ENCODE data around the gene ASB16.
A peak's percentile ranks its signal among the peaks of the same experiment; 100 is the strongest.

ASB16 gene

DNA sequence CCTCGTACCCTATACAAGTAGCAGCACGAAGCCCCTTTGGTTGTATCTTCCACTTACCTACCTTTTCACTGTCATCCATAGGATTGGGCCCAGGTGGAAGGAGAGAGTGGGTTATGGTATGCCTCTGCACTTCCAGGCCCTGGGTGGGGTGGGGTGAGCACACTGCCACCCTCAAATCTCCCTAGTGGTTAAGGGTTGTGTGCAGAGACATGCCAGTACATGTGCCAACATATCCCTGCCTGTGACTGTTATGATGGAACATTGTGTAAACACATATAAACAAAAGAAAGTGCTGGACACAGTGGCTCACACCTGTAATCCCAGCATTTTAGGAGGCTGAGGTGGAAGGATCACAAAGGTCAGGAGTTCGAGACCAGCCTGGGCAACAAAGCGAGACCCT lies 17.6 kb upstream of the ASB16 start:
- Histone ChIP-seq H3K9ac (ENCODE audit: low read length) (no peak overlapping the region), H3K4me1 (ENCODE audit: control insufficient read depth, insufficient read depth, low read length) (peaks cover 12% of the 10 kb centered on the region), H3K9me3 (ENCODE audit: control insufficient read depth, low read length) (no peaks in the 10 kb centered on the region), H3K27me3 (replicated peaks; ENCODE audit: control insufficient read depth, insufficient read depth, low read length) (no peaks in the 10 kb centered on the region), H3K4me3 (ENCODE audit: low read length) (no peak overlapping the region), H3K36me3 (ENCODE audit: control insufficient read depth, insufficient read depth, low read length, severe bottlenecking) (peaks cover 24% of the 10 kb centered on the region)
- DNase-seq (ENCODE audit: low read depth), result no peak

DNA sequence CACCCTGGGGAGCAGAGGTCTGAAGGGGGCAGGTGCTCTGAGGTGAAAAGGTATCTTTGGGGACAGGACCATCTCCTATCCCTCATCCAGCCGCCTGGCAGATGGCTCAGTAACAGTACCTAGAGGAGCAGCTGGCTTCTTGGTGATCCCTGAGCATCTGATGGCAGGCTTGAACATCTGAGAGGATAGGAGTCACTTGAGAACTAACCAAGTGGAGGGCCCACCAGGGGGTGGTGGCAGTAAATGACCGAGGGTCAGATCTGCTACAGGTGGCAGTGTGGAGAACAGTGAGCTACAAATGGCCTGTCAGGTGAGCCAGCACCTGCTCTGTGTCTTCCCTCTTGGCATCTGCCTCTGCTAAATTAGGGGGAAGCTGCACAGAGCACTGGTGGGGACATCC lies 15.0 kb upstream of the ASB16 start:
- H3K36me3 ChIP-seq (ENCODE audit: control insufficient read depth, insufficient read depth, low read length, severe bottlenecking), result peaks cover 30% of the 10 kb centered on the region
- no peak overlapping the region for H3K9ac ChIP-seq (ENCODE audit: low read length)
- DNase-seq (ENCODE audit: low read depth), result no peak
- H3K9me3 ChIP-seq (ENCODE audit: control insufficient read depth, low read length), result no peaks in the 10 kb centered on the region
- no peak overlapping the region for H3K4me3 ChIP-seq (ENCODE audit: low read length)
- no peaks in the 10 kb centered on the region for H3K27me3 ChIP-seq (replicated peaks; ENCODE audit: control insufficient read depth, insufficient read depth, low read length)
- no peaks in the 10 kb centered on the region for H3K4me1 ChIP-seq (ENCODE audit: control insufficient read depth, insufficient read depth, low read length)

DNA sequence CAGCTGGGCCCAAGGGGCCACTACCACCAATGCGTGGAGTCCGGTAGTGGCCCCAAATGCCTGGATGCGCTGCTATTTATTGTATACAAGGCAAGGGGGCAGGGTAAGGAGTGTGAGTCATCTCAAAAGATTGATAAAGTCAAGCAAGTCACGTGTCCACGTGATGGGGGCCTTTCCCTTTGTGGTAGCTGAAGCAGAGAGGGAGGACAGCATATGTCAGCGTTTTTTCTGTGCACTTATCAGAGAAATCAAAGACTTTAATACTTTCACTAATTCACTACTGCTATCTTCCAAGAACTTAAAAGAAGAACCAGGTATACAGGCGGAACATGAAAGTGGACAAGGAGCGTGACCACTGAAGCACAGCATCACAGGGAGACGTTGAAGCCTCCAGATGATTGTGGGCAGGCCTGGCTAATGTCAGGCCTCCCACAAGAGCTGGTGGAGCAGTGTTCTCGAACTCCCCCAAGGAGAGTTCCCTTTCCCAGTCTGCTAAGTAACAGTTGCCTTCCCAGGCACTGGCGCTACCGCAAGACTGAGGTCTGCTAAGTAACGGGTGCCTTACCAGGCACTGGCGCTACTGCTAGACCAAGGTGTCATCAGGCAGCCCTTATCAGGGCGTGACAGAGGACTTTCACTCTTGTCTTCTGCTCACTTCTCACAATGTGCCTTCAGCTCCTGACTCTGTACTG lies 10.8 kb upstream of the ASB16 start:
- H3K27me3 ChIP-seq (replicated peaks; ENCODE audit: control insufficient read depth, insufficient read depth, low read length), result no peaks in the 10 kb centered on the region
- no peak overlapping the region for H3K9ac ChIP-seq (ENCODE audit: low read length)
- peaks cover 33% of the 10 kb centered on the region for H3K36me3 ChIP-seq (ENCODE audit: control insufficient read depth, insufficient read depth, low read length, severe bottlenecking)
- no peak for DNase-seq (ENCODE audit: low read depth)
- no peaks in the 10 kb centered on the region for H3K4me1 ChIP-seq (ENCODE audit: control insufficient read depth, insufficient read depth, low read length)
- H3K4me3 ChIP-seq (ENCODE audit: low read length), result no peak overlapping the region
- H3K9me3 ChIP-seq (ENCODE audit: control insufficient read depth, low read length), result no peaks in the 10 kb centered on the region

DNA sequence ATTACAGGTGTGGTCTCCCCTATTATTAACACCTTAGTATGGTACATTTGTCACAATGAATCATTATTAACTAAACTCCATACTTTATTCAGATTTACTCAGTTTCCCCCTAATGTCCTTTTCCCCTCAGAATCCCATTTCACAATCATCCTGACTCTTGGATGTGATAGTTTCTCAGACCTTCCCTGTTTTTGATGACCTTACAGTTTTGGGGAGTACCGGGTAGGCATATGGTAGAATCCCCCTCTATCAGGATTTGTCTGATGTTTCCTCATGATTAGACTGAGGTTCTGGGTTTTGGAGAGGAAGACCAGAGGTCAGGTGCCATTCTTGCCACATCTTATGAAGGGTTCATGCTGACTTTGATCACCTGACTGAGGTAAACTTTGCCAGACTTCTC lies 6.0 kb upstream of the ASB16 start:
- DNase-seq (ENCODE audit: low read depth), result no peak
- no peaks in the 10 kb centered on the region for H3K9me3 ChIP-seq (ENCODE audit: control insufficient read depth, low read length)
- H3K4me3 ChIP-seq (ENCODE audit: low read length), result no peak overlapping the region
- peaks cover 3% of the 10 kb centered on the region for H3K4me1 ChIP-seq (ENCODE audit: control insufficient read depth, insufficient read depth, low read length)
- H3K36me3 ChIP-seq (ENCODE audit: control insufficient read depth, insufficient read depth, low read length, severe bottlenecking), result peaks cover 10% of the 10 kb centered on the region
- no peak overlapping the region for H3K9ac ChIP-seq (ENCODE audit: low read length)
- no peaks in the 10 kb centered on the region for H3K27me3 ChIP-seq (replicated peaks; ENCODE audit: control insufficient read depth, insufficient read depth, low read length)

DNA sequence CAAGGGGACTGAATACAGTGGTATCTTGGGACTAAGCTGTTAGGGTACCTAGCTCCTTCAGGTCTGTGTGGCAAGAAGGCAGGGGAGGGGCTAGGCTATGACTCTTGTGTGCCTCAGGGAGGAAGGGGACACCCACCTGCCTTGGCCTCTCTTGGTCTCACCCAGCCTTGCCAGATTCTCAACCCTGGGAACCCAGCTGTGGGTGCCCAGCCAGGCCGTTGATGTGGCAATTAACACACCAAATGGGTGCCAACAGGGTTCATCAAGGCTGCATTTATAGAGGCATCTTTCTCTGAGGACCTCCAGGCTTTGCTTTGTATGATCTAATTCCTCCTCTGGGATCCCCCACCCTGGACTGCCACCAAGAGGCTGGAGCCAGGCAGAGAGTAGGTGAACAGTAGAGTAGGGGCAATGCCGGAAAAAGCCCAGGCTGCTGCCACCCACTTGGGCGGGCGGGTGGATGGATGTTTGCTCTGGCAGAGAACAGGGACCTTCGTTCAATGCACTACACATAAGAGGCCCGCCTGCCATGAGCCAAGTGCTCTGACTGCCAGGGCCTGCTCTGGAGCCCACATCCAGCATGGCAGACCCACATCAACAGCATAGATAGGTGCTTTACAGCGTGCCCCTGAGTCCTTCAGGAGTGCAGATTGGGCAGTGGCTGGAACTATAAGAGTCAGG lies 3.2 kb upstream of the ASB16 start:
- DNase-seq (ENCODE audit: low read depth), result no peak
- Histone ChIP-seq H3K9me3 (ENCODE audit: control insufficient read depth, low read length) (no peaks in the 10 kb centered on the region), H3K36me3 (ENCODE audit: control insufficient read depth, insufficient read depth, low read length, severe bottlenecking) (no peaks in the 10 kb centered on the region), H3K4me1 (ENCODE audit: control insufficient read depth, insufficient read depth, low read length) (peaks cover 12% of the 10 kb centered on the region), H3K9ac (ENCODE audit: low read length) (no peak overlapping the region), H3K27me3 (replicated peaks; ENCODE audit: control insufficient read depth, insufficient read depth, low read length) (no peaks in the 10 kb centered on the region), H3K4me3 (ENCODE audit: low read length) (no peak overlapping the region)

DNA sequence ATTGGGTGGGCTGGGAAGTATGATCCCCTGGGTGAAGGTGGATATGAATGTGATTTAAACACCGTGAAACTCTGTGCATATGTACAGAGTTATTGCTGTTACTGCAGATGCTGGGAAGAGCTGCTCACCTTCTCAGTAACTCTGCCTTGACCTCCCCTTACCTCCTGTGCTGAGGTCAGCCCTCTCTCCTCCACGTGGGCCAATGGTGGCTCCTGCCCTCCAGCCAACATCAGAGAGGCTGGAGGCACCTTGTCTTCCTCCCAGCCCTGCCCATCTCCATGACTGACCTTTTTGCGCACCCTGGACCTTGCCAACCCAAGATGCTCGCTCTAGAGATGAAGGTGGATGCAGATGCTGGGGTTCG lies 387 bp upstream of the ASB16 start:
- H3K36me3 ChIP-seq (ENCODE audit: control insufficient read depth, insufficient read depth, low read length, severe bottlenecking), result no peaks in the 10 kb centered on the region
- H3K9ac ChIP-seq (ENCODE audit: low read length), result peak overlapping the region; percentile 11
- no peaks in the 10 kb centered on the region for H3K27me3 ChIP-seq (replicated peaks; ENCODE audit: control insufficient read depth, insufficient read depth, low read length)
- H3K9me3 ChIP-seq (ENCODE audit: control insufficient read depth, low read length), result no peaks in the 10 kb centered on the region
- peaks cover 12% of the 10 kb centered on the region for H3K4me1 ChIP-seq (ENCODE audit: control insufficient read depth, insufficient read depth, low read length)
- no peak for DNase-seq (ENCODE audit: low read depth)
- H3K4me3 ChIP-seq (ENCODE audit: low read length), result peak overlapping the region; percentile 8

DNA sequence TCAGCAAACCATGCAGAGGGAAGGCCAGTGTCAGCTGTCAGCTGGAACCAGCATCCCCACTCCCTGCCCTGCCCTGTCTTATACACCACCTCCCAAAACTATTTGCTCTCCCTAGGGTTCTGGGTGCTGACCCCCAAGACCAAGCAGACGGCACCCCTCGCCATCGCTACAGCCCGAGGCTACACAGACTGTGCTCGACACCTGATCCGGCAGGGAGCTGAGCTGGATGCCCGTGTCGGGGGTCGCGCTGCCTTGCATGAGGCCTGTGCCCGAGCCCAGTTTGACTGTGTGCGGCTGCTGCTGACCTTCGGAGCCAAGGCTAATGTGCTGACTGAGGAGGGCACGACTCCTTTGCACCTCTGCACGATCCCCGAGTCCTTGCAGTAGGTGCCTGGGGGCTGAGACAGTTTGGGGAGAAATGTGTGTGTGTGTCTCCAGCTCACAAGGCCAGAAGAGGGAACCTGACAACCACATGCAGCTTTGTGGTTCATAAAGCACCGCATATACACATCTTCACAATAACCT lies 1.5 kb downstream of the ASB16 start:
- Histone ChIP-seq H3K27me3 (replicated peaks; ENCODE audit: control insufficient read depth, insufficient read depth, low read length) (no peaks in the 10 kb centered on the region), H3K36me3 (ENCODE audit: control insufficient read depth, insufficient read depth, low read length, severe bottlenecking) (no peaks in the 10 kb centered on the region), H3K9me3 (ENCODE audit: control insufficient read depth, low read length) (no peaks in the 10 kb centered on the region), H3K4me1 (ENCODE audit: control insufficient read depth, insufficient read depth, low read length) (peaks cover 12% of the 10 kb centered on the region), H3K9ac (ENCODE audit: low read length) (no peak overlapping the region), H3K4me3 (ENCODE audit: low read length) (no peak overlapping the region)
- no peak for DNase-seq (ENCODE audit: low read depth)

DNA sequence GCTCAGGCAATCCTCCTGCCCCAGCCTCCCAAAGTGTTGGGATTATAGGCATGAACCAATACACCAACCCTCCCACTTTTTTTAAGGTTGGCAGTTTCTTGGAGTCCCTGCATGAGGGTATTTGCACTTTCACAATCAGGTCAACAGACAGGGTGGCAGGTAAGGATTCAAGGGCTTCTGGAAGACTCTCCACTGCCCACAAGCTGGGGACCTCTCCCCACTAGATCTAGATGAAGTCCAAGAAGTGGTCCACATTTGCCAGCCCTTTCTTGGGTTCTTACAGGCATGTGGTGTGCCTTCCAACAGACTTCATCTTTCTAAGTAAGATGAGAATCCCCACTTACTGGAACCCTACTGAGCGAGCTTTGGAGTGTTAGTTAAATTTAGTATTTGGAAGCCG lies 3.9 kb downstream of the ASB16 start:
- Histone ChIP-seq H3K9ac (ENCODE audit: low read length) (no peak overlapping the region), H3K4me1 (ENCODE audit: control insufficient read depth, insufficient read depth, low read length) (peaks cover 10% of the 10 kb centered on the region), H3K4me3 (ENCODE audit: low read length) (no peak overlapping the region), H3K9me3 (ENCODE audit: control insufficient read depth, low read length) (no peaks in the 10 kb centered on the region), H3K27me3 (replicated peaks; ENCODE audit: control insufficient read depth, insufficient read depth, low read length) (no peaks in the 10 kb centered on the region), H3K36me3 (ENCODE audit: control insufficient read depth, insufficient read depth, low read length, severe bottlenecking) (no peaks in the 10 kb centered on the region)
- no peak for DNase-seq (ENCODE audit: low read depth)

DNA sequence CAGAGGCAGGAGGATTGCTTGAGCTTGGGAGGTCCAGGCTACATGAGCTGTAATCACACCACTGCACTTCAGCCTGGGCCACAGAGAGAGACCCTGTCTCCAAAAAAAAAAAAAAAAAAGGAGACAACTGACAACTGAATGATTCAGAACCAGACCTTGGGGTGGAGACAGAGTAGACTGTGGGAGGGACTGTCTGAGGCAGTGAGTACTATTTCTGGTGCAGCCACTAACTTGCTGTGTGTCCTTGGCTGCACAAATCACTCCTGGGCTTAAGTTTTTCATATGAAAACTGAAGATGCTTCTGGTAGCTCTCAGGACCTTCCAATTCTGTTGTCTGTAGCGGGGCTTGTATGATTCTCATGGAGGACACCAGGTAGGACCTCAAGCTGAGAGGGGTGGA lies 5.8 kb downstream of the ASB16 start:
- H3K36me3 ChIP-seq (ENCODE audit: control insufficient read depth, insufficient read depth, low read length, severe bottlenecking), result no peaks in the 10 kb centered on the region
- H3K27me3 ChIP-seq (replicated peaks; ENCODE audit: control insufficient read depth, insufficient read depth, low read length), result no peaks in the 10 kb centered on the region
- H3K9me3 ChIP-seq (ENCODE audit: control insufficient read depth, low read length), result no peaks in the 10 kb centered on the region
- no peaks in the 10 kb centered on the region for H3K4me1 ChIP-seq (ENCODE audit: control insufficient read depth, insufficient read depth, low read length)
- DNase-seq (ENCODE audit: low read depth), result no peak
- no peak overlapping the region for H3K4me3 ChIP-seq (ENCODE audit: low read length)
- H3K9ac ChIP-seq (ENCODE audit: low read length), result no peak overlapping the region

DNA sequence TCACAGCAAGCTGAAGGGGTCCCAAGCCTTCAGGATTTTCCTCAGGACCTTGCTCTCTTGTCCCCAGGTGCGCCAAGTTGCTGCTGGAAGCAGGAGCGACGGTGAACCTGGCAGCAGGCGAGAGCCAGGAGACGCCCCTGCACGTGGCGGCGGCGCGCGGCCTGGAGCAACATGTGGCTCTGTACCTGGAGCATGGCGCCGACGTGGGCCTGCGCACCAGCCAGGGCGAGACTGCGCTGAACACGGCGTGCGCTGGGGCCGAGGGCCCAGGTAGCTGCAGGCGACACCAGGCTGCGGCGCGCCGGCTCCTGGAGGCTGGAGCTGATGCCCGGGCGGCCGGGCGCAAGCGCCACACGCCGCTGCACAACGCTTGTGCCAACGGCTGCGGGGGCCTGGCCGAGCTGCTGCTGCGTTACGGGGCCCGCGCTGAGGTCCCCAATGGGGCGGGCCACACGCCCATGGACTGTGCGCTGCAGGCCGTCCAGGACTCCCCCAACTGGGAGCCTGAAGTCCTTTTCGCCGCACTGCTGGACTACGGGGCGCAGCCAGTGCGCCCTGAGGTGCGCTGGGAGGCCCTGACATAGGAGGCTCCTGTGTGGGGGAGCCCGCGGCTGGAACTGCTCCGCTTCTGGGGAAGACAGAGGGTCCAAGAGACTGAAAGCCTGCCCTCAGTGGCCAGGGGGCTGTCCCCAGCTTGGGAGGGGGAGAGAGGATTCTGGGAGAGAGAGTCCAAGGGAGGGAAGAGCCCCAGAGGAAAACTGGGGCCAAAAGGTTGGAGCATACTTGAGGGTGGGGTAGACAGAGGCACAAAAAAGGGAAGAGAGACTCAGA lies 6.4 kb downstream of the ASB16 start:
- Histone ChIP-seq H3K4me3 (ENCODE audit: low read length) (no peak overlapping the region), H3K4me1 (ENCODE audit: control insufficient read depth, insufficient read depth, low read length) (peaks cover 2% of the 10 kb centered on the region), H3K9me3 (ENCODE audit: control insufficient read depth, low read length) (no peaks in the 10 kb centered on the region), H3K27me3 (replicated peaks; ENCODE audit: control insufficient read depth, insufficient read depth, low read length) (no peaks in the 10 kb centered on the region), H3K9ac (ENCODE audit: low read length) (no peak overlapping the region), H3K36me3 (ENCODE audit: control insufficient read depth, insufficient read depth, low read length, severe bottlenecking) (peaks cover 4% of the 10 kb centered on the region)
- no peak for DNase-seq (ENCODE audit: low read depth)

DNA sequence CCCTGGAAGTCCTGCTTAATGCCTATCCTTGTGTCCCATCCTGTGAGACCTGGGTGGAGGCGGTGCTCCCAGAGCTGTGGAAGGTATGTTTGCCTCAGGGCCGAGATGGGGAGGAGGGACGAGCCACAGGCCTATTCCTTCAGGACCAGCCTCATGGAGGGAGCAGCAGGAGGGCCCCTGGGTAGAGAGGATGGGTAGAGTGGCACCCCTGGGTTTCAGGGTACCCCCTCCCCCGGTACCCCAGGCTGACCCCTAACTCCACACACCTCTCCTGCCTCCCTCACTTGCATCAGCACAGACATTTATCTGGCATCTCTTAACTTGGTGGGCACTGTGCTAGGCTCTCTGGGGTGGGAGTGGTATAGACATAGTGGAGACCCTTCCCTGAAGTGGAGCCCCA lies 7.1 kb downstream of the ASB16 start:
- DNase-seq (ENCODE audit: low read depth), result no peak
- H3K4me1 ChIP-seq (ENCODE audit: control insufficient read depth, insufficient read depth, low read length), result peaks cover 8% of the 10 kb centered on the region
- H3K9ac ChIP-seq (ENCODE audit: low read length), result no peak overlapping the region
- peaks cover 5% of the 10 kb centered on the region for H3K36me3 ChIP-seq (ENCODE audit: control insufficient read depth, insufficient read depth, low read length, severe bottlenecking)
- H3K4me3 ChIP-seq (ENCODE audit: low read length), result no peak overlapping the region
- H3K9me3 ChIP-seq (ENCODE audit: control insufficient read depth, low read length), result no peaks in the 10 kb centered on the region
- H3K27me3 ChIP-seq (replicated peaks; ENCODE audit: control insufficient read depth, insufficient read depth, low read length), result no peaks in the 10 kb centered on the region

All from adipocyte (in vitro differentiated cells).